PC-9 (cell line): ENCODE results near the gene ATP6V0E1.

ENCODE experiments used
- CTCF ChIP-seq: fragments of 200-600 bp; sonication (generic); conservative IDR thresholded peaks from 2 replicates; pipeline ENCODE4 v1.6.1; 2017; ENCODE audit warnings: mixed run types, antibody characterized with exemption, mild to moderate bottlenecking, moderate library complexity
- EZH2 ChIP-seq: fragments of 200-600 bp; sonication (generic); IDR thresholded peaks from 2 replicates; pipeline ENCODE4 v1.8.0; 2017; ENCODE audit warnings: antibody characterized with exemption, low read depth

- TF ChIP-seq CTCF (no peak), EZH2 (no peak)
Observed at GRCh38 chr5:172935096-172935495, 48.5 kb upstream of the ATP6V0E1 start.
